Activated CD8-positive, alpha-beta memory T cell treated with anti-CD3 and anti-CD28 coated beads for 24 hours (primary cell): ENCODE results near the gene FN3KRP.
"Not testable (repeated sequence)": the region's sequence is repeated elsewhere in the genome, so short reads cannot be mapped to it uniquely, and the experiment has no call there.

Source experiments
- DNase-seq: peaks from one replicate; pipeline ENCODE4 v3.0.0-alpha.2; 2020

The FN3KRP gene

GRCh38 chr17:82710499-82711232 lies 5.8 kb upstream of the FN3KRP start:
- no peak for DNase-seq

GRCh38 chr17:82713071-82713723 lies 3.3 kb upstream of the FN3KRP start:
- no peak for DNase-seq

- DNase-seq = no peak
Measured at GRCh38 chr17:82718986-82719685, 2.6 kb downstream of the FN3KRP start.

GRCh38 chr17:82720204-82720603 lies 3.7 kb downstream of the FN3KRP start:
- DNase-seq = no peak

- no peak for DNase-seq
Measured at GRCh38 chr17:82722341-82723013, 6.0 kb downstream of the FN3KRP start.

- no peak for DNase-seq
Measured at GRCh38 chr17:82723169-82723807, 6.8 kb downstream of the FN3KRP start.

- no peak for DNase-seq
Measured at GRCh38 chr17:82726427-82726826, 9.9 kb downstream of the FN3KRP start.

- no peak for DNase-seq
Measured at GRCh38 chr17:82729479-82730260, 13.2 kb downstream of the FN3KRP start.

GRCh38 chr17:82732118-82732743 lies 15.7 kb downstream of the FN3KRP start:
- DNase-seq = no peak

GRCh38 chr17:82734987-82735866 lies 18.7 kb downstream of the FN3KRP start, which contains the start of gene FN3K:
TSS of gene FN3K (plus strand) at chr17:82735615. CDS start at chr17:82735637, 22 bp downstream.
- DNase-seq = peak; percentile 68

GRCh38 chr17:82736511-82737185 lies 20.1 kb downstream of the FN3KRP start:
- no peak for DNase-seq

- DNase-seq = no peak
Measured at GRCh38 chr17:82737967-82738877, 21.7 kb downstream of the FN3KRP start.

- no peak for DNase-seq
Measured at GRCh38 chr17:82740906-82741759, 24.6 kb downstream of the FN3KRP start.

GRCh38 chr17:82743344-82744219 lies 27.1 kb downstream of the FN3KRP start:
- no peak for DNase-seq

- DNase-seq = not testable (repeated sequence)
Measured at GRCh38 chr17:82744736-82745135, 28.2 kb downstream of the FN3KRP start.

GRCh38 chr17:82745524-82745923 lies 29.0 kb downstream of the FN3KRP start:
- no peak for DNase-seq

GRCh38 chr17:82748756-82749155 lies 32.2 kb downstream of the FN3KRP start:
- no peak for DNase-seq
